GM06990 (cell line): ENCODE results near the gene COL4A2.
A peak's percentile ranks its signal among the peaks of the same experiment; 100 is the strongest.

ENCODE experiments used
- DNase-seq: peaks from one replicate; pipeline ENCODE4 v3.0.0-alpha.2; 2011; ENCODE audit not compliant: insufficient read length; ENCODE audit errors: extremely low read depth
- H3K27me3 ChIP-seq: replicated peaks from 2 replicates; pipeline ENCODE4 v1.6.0; 2011; ENCODE audit warnings: low read length; ENCODE audit not compliant: control insufficient read depth, insufficient read depth
- H3K36me3 ChIP-seq: 2 replicates; pipeline ENCODE4 v1.5.1; 2011; ENCODE audit warnings: low read length; ENCODE audit not compliant: control insufficient read depth, insufficient read depth
- H3K4me3 ChIP-seq: replicated peaks from 2 replicates; pipeline ENCODE4 v1.5.1; 2011; ENCODE audit warnings: low read depth, mild to moderate bottlenecking, control low read depth, low read length
- TF ChIP-seq, protein P1 (sequence below): IDR thresholded peaks from 2 replicates; pipeline ENCODE4 v1.5.1; 2011; ENCODE audit warnings: low read length, control low read depth, mild to moderate bottlenecking, inconsistent platforms; ENCODE audit not compliant: insufficient read depth, poor library complexity, severe bottlenecking

COL4A2 gene

DNA sequence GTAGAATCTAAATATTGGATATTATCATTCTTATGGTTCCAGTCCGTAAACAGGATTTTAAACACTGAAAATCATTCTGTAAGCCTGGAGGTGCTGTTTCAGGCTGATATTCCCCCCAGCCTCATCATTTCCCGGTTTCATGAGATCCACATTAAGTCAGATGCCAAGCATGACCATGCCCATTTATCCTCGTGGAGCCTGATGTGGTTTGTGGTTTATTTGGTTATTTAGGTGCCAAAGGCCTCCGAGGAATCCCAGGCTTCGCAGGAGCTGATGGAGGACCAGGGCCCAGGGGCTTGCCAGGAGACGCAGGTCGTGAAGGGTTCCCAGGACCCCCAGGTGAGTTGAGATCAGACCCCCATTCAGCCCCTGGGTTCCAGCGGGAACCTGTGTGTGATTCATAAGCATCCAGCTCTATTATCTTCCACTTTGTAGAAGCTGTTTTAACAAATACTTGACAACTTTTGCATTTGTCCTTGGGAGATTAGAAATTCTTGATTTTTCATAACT, 162.0 kb downstream of the COL4A2 start:
- Histone ChIP-seq H3K36me3 (no peaks in the 10 kb centered on the region), H3K4me3 (no peak overlapping the region), H3K27me3 (no peaks in the 10 kb centered on the region)
- no peak for DNase-seq
- TF ChIP-seq, protein P1, sequence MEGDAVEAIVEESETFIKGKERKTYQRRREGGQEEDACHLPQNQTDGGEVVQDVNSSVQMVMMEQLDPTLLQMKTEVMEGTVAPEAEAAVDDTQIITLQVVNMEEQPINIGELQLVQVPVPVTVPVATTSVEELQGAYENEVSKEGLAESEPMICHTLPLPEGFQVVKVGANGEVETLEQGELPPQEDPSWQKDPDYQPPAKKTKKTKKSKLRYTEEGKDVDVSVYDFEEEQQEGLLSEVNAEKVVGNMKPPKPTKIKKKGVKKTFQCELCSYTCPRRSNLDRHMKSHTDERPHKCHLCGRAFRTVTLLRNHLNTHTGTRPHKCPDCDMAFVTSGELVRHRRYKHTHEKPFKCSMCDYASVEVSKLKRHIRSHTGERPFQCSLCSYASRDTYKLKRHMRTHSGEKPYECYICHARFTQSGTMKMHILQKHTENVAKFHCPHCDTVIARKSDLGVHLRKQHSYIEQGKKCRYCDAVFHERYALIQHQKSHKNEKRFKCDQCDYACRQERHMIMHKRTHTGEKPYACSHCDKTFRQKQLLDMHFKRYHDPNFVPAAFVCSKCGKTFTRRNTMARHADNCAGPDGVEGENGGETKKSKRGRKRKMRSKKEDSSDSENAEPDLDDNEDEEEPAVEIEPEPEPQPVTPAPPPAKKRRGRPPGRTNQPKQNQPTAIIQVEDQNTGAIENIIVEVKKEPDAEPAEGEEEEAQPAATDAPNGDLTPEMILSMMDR = no peak

DNA sequence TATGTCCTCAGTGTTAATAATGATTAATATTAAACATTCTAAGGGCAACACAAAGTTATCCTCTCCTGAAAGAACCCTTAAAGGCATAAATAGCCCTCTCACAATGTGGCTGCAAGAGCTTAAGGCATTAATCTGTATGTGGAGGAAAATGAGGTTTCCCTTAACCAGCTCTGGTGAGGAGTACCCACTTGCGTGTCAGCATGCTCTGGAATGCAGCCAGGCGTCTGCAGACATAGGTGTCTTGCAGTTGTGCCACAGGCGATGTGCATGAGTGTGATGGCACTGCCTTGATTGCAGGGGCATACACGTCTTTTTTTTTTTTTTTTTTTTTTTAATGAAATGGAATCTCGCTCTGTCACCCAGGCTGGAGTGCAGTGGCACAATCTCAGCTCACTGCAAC, 162.5 kb downstream of the COL4A2 start:
- Histone ChIP-seq H3K36me3 (no peaks in the 10 kb centered on the region), H3K27me3 (no peaks in the 10 kb centered on the region), H3K4me3 (no peak overlapping the region)
- DNase-seq = no peak
- TF ChIP-seq, protein P1 = no peak

DNA sequence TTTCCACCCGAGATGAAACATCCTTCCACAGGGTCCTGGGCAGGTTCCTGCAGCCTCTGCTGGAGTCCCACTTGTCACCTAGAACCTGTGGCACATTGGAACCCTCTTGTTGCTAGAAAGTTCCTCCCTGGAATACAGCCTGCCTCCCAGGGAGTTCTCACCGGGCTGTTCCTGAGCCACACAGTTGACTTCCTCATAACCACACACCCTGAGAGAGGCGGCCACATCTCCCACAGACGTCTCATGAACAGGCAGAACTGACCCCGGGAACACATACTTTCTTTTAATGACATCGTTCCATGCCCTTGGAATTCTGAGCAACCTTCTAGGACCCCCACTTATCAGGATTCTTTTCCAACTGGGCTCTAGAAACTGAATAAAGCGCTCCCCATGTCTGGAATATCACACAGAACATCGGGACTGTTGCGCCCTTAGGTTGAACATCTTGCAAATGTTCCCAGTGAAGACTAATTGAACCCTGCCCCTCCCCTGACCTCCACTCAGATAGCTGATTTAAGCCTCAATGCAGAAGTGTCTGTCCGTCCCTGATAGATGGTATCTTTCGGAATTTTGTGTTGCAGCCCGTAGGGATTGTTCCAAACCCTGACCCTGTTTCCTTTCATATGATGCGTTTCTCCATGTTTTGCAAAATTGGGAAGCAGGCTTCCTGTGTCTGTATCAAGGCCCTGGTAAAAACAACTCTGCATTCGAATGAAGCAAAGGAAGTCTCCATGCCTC, 163.4 kb downstream of the COL4A2 start:
- H3K36me3 ChIP-seq = no peaks in the 10 kb centered on the region
- no peaks in the 10 kb centered on the region for H3K27me3 ChIP-seq
- TF ChIP-seq, protein P1 = no peak
- no peak overlapping the region for H3K4me3 ChIP-seq
- DNase-seq = no peak

DNA sequence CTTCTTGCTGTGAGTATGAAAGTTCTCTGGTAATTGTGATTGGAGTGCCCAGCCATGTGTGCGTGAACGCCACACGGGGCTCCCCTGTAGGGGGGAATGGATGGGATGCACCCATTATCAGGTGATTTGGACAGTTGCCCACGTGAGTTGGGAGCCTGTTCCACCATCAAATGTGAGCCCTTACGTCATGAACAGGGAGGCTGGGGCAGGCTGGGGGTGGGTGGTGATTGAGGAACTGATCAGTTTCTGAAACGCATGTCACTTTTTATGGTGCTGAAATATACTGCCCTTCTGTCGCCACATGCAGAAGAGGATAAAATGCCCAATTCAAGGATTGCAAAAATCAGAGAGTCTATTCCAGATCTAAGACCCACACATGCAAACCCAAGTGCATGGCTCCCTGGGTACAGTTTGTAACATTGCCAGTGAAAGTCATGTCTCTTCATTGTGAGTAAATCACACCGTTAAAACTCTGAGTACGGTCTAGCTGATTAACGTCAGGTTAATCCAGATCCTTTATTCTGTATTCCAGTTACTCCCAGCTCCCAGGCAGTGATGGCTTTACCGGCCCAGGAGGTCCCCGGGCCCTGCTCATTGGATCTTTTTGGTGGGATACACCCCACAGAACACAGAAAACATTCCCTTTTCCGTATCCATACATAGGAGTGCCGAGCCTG, 164.2 kb downstream of the COL4A2 start:
- Histone ChIP-seq H3K27me3 (no peaks in the 10 kb centered on the region), H3K36me3 (no peaks in the 10 kb centered on the region), H3K4me3 (0 out of 2 replicates have a peak overlapping the region, but pooled peaks have one; percentile 2)
- peak; percentile 57 for DNase-seq
- TF ChIP-seq, protein P1 = no peak

DNA sequence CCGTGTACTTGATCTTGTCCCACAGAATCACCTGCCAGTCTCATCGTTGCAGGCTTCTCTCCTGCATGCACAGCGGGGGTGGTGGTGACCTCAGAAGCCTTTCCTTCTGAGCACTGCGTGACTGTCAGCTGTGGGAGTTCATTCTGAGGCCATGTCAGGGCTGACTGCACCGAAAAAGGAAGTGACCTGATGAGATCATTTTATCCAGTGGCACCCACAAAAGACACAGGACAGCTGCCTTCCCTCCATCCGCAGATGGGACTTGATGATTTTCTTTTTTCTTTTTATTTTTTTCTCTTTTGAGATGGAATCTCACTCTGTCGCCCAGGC, 164.7 kb downstream of the COL4A2 start:
- H3K4me3 ChIP-seq = 0 out of 2 replicates have a peak overlapping the region, but pooled peaks have one; percentile 2
- TF ChIP-seq, protein P1 = no peak
- H3K27me3 ChIP-seq = no peaks in the 10 kb centered on the region
- DNase-seq = peak; percentile 85
- no peaks in the 10 kb centered on the region for H3K36me3 ChIP-seq
